Activated T-helper 9 cell treated with anti-CD3 and anti-CD28 coated beads, Interleukin-2, amount 50 U/mL, for 16 hours (primary cell): ENCODE measurements around the gene ATP9A.
"Not testable (repeated sequence)": the region's sequence is repeated elsewhere in the genome, so short reads cannot be mapped to it uniquely, and the experiment has no call there.

Experiments
- DNase-seq: peaks from one replicate; pipeline ENCODE4 v3.0.0-alpha.2; 2020; ENCODE audit warnings: low read depth

The ATP9A gene

GRCh38 chr20:51653226-51653625, 115.0 kb downstream of the ATP9A start:
- no peak for DNase-seq

DNA sequence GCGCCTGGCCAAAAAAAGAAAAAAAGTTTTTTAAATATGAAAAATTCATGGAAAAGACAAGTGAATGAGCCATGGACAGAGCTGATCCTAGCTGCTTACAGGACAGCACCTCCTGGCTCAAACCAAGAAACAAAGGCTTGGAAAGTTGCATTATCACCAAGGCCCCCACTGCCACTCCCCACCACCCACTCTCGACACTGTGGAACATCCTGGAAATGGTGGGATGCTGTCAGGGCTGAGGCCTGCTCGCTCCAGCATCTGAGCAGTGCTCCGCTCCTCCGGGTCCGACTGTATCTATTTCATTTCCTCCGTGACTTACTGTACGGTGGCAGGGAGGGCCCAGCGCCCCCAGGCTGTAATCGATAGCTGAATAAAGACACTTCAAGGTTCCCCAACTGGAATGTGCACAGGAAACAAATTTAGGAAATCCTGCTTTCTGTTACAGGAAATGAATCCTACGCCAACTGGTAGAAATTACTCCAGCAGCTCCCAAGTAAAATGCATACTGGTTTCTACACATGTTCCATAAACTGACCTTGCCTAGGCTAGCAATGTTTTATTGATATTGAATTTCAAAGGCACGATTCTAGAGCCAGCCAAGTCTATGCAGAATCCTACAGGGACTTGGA, 116.2 kb downstream of the ATP9A start:
- no peak for DNase-seq

- DNase-seq = no peak
These were observed 117.5 kb downstream of the ATP9A start for GRCh38 chr20:51650685-51651134.

DNA sequence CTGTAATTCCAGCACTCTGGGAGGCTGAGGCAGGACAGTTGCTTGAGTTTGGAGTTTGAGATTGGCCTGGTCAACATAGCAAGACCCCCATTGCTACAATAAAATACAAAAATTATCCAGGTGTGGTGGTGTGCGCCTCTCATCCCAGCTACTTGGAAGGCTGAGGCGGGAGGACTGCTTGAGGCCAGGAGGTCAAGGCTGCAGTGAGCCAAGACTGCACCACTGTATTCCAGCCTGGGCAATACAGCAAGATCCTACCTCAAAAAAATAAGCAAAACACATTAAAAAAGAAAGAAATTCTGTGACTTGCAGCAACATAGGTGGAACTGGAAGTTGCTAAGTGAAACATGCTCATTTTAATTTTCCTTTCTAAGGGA, 119.6 kb downstream of the ATP9A start:
- DNase-seq = no peak

GRCh38 chr20:51647674-51648570, 120.3 kb downstream of the ATP9A start:
- DNase-seq = no peak

GRCh38 chr20:51643810-51644209, 124.4 kb downstream of the ATP9A start:
- not testable (repeated sequence) for DNase-seq

DNA sequence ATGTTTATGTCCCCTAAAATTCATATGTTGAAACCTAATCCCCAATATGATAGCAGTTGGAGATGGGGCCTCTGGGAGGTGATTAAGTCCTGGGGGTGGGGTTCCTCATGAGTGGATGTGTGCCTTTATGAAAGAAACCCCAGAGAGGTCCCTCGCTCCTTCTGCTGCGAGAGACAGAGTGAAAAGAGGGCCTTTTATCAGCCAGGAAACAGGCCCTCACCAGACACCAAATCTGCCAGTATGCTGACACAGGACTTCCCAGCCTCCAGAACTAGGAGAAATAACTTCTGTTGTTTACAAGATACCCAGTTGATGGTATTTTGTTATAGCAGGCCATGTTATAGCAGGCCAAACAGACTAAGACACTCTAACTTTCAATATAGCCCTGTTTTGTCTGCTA, 124.8 kb downstream of the ATP9A start:
- DNase-seq = no peak

- no peak for DNase-seq
These were observed 126.3 kb downstream of the ATP9A start for GRCh38 chr20:51641866-51642265.

DNA sequence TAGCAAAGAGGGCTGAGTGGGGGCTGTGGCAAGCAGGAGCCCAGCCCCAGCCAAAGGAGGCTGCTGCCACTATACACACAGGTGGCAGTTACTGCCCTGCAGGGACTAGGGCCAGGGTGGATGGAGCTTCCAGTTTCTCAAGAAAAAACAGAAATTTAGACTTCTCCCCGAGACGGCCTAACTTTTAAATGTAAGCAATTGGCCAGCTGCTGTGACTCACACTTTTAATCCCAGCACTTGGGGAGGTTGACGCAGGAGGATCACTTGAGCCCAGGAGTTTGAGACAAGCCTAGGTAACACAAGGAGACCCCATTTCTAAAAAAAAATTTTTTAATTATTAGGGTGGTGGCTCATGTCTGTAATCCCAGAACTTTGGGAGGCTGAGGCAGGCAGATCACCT, 127.4 kb downstream of the ATP9A start:
- no peak for DNase-seq

- peak; percentile 40 for DNase-seq
These were observed 128.9 kb downstream of the ATP9A start for GRCh38 chr20:51639206-51639832.

GRCh38 chr20:51637241-51637640, 130.9 kb downstream of the ATP9A start:
- no peak for DNase-seq

- peak; percentile 27 for DNase-seq
These were observed 132.1 kb downstream of the ATP9A start for GRCh38 chr20:51636123-51636522.

- no peak for DNase-seq
These were observed 132.5 kb downstream of the ATP9A start for GRCh38 chr20:51635680-51636079.

DNA sequence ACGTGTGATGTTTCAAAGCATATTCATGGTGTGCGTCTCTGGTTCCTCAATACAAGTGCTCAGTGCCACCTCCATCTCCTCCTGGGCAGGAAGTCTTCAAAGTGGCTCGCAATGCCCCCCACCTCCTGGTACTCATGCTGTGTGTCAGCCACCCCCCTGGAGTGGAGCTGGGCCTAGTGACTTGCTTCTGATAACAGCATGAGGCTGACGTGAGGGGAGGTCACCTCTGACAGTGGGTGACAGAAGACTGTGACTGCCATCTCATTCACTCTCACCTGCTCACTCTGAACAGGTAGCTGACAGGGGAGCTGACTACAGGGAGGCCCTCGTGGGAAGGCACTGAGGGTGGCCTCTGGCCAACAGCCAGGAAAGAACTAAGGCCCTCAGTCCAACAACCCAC, 133.3 kb downstream of the ATP9A start:
- no peak for DNase-seq

DNA sequence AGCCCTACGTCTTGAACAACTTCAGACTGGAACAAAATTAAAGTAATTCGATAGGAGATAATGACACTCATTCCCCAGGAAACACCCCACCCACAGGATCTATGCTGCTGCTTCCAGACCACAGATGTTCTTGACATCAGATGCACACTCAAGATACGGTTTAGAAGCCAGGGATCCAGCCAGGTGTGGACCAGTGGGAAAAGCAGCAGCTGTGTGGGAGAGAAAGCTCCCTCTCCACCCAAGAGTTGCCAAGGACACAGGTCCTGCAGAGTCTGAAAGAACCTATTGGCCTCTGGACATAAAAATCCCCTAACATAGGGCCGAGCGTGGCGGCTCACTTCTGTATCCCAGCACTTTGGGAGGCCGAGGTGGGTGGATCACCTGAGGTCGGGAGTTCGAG, 133.9 kb downstream of the ATP9A start:
- DNase-seq = no peak

GRCh38 chr20:51633430-51633829, 134.8 kb downstream of the ATP9A start:
- DNase-seq = no peak

GRCh38 chr20:51631953-51632352, 136.2 kb downstream of the ATP9A start:
- DNase-seq = no peak

DNA sequence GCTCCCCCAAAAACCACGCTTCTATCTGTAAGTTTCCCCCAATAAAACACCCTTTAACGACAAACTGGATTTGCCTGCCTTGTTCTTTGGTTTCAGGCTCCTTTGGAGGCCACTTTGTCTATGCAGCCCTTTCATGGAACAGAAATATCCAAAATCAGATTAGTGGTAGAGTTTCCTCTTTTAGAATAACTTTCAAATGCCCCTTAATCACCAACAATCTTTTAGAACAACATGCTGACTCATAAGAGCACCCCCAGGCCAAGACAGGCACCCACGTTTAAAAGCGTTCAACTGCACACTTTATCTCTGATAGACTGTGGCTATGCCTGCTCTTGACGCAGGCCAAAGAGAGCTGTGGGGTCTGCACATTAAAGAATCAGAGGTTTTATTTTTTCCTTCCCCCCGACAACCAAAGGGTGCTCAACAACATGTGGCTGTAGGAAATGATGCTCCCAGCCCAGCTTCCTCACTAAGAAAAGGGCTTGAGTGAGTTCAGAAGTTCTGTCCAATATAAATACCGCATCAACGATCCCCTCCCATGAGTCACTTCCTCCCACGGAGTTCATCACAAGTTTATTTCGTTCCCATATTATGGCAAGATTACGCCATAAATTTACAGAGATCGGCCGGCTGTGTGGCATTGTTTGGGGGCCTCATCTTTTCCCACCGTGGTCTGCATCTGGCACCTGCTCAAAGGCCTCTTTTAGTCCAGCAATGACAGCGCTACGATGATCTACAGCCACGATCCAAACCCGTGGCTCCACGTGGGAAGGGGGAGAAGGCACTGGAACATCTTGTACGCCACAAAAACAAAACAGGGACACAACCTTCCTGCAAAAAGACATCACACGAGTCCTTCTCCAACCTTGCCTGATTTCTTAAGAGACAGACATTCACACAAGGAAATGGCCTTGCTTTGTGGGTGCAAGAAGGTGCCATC, 136.9 kb downstream of the ATP9A start:
- DNase-seq = no peak

DNA sequence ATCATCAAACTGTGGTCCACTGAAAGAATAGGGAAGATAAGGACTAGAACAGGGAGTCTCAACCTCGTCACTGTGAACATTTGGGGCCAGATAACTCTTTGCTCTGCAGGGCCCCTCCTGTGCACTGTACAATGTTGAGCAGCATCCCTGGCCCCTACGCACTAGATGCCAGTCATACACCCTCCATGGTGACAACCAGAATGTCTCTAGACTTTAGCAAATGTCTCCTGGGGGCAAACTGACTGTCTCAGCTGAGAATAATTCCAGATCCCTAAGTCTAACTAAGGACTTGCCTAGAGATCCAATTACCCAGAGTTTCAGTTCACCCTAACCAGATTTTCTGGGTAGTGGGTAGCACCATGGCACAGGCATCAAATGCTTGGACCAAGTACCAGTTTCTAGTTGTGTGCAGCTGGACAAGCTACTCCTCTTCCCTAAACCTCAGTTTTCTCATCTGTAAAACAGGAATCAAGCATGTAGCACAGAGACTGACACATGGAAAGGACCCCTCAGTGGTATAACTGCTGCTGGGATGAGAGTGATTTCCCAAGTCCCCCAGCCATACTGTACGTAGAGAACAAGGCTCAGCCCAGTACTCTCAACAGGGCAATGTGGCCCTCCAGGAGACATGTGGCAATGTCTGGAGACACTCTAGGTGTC, 138.7 kb downstream of the ATP9A start:
- DNase-seq = no peak

- no peak for DNase-seq
These were observed 139.4 kb downstream of the ATP9A start for GRCh38 chr20:51628533-51629398.
